B cell (primary cell): ENCODE measurements around the gene STAT1.

Experiments used
- CTCF ChIP-seq: fragments of 200-600 bp; IDR thresholded peaks from one replicate; pipeline ENCODE4 v1.8.0; 2022; ENCODE audit warnings: antibody characterized with exemption, mild to moderate bottlenecking
- EZH2 ChIP-seq: IDR thresholded peaks from 2 replicates; pipeline ENCODE4 v1.6.1; 2012; ENCODE audit warnings: borderline replicate concordance, low read depth, mild to moderate bottlenecking, moderate library complexity, low read length; ENCODE audit not compliant: insufficient read depth, poor library complexity, severe bottlenecking

GRCh38 chr2:191038741-191039140 is 24.8 kb upstream of the STAT1 start:
- TF ChIP-seq EZH2: no peak
- TF ChIP-seq CTCF: no peak
